ENCODE results near the gene GTF3A.

The GTF3A gene

GRCh38 chr13:27472441-27472840, 48.0 kb downstream of the GTF3A start:
- Histone ChIP-seq H2AFZ (ENCODE audit: low read length) (no peak overlapping the region), H3K27ac (ENCODE audit: low read length) (no peak overlapping the region), H3K9me2 (replicated peaks; ENCODE audit: insufficient read depth, low read length) (no peaks in the 10 kb centered on the region), H3K4me1 (ENCODE audit: low read length) (0 out of 2 replicates have a peak, but pooled peaks cover 4% of the 10 kb centered on the region), H3K9ac (ENCODE audit: low read length) (no peak overlapping the region), H3K4me2 (ENCODE audit: low read depth, low read length) (no peak overlapping the region), H3K36me3 (replicated peaks; ENCODE audit: insufficient read depth, low read length) (no peaks in the 10 kb centered on the region), H3K9me3 (replicated peaks; ENCODE audit: insufficient read depth, low read length) (no peaks in the 10 kb centered on the region), H4K20me1 (ENCODE audit: insufficient read depth, low read length) (no peaks in the 10 kb centered on the region), H3K27me3 (replicated peaks; ENCODE audit: insufficient read depth, low read length) (no peaks in the 10 kb centered on the region), H3K4me3 (ENCODE audit: low read length) (no peak overlapping the region), H3K79me2 (ENCODE audit: low read length) (no peaks in the 10 kb centered on the region), H3F3A (ENCODE audit: insufficient read depth, low read length) (no peaks in the 10 kb centered on the region)
- DNase-seq: no peak
- TF ChIP-seq EZH2phosphoT487 (IDR thresholded peaks at IDR 0.05; ENCODE audit: low read length): no peak
- TF ChIP-seq EZH2 (optimal IDR thresholded peaks at IDR 0.05; ENCODE audit: low read depth, low read length): no peak
- TF ChIP-seq CTCF (IDR thresholded peaks at IDR 0.05; ENCODE audit: low read length): no peak

- Histone ChIP-seq H3K9ac (ENCODE audit: low read length) (no peak overlapping the region), H3K4me3 (ENCODE audit: low read length) (no peak overlapping the region), H4K20me1 (ENCODE audit: insufficient read depth, low read length) (no peaks in the 10 kb centered on the region), H3K27me3 (replicated peaks; ENCODE audit: insufficient read depth, low read length) (no peaks in the 10 kb centered on the region), H3K9me2 (replicated peaks; ENCODE audit: insufficient read depth, low read length) (no peaks in the 10 kb centered on the region), H3K36me3 (replicated peaks; ENCODE audit: insufficient read depth, low read length) (no peaks in the 10 kb centered on the region), H2AFZ (ENCODE audit: low read length) (no peak overlapping the region), H3K4me1 (ENCODE audit: low read length) (0 out of 2 replicates have a peak, but pooled peaks cover 4% of the 10 kb centered on the region), H3K27ac (ENCODE audit: low read length) (no peak overlapping the region), H3F3A (ENCODE audit: insufficient read depth, low read length) (no peaks in the 10 kb centered on the region), H3K4me2 (ENCODE audit: low read depth, low read length) (no peak overlapping the region), H3K79me2 (ENCODE audit: low read length) (no peaks in the 10 kb centered on the region), H3K9me3 (replicated peaks; ENCODE audit: insufficient read depth, low read length) (no peaks in the 10 kb centered on the region)
- no peak for DNase-seq
- TF ChIP-seq CTCF (IDR thresholded peaks at IDR 0.05; ENCODE audit: low read length) (no peak), EZH2phosphoT487 (IDR thresholded peaks at IDR 0.05; ENCODE audit: low read length) (no peak), EZH2 (optimal IDR thresholded peaks at IDR 0.05; ENCODE audit: low read depth, low read length) (no peak)
Measured at GRCh38 chr13:27472941-27473340, 48.5 kb downstream of the GTF3A start.

- DNase-seq: no peak
- no peaks in the 10 kb centered on the region for H3F3A ChIP-seq (ENCODE audit: insufficient read depth, low read length)
- H3K4me1 ChIP-seq (ENCODE audit: low read length): 0 out of 2 replicates have a peak, but pooled peaks cover 4% of the 10 kb centered on the region
- H3K9me2 ChIP-seq (replicated peaks; ENCODE audit: insufficient read depth, low read length): no peaks in the 10 kb centered on the region
- TF ChIP-seq EZH2 (optimal IDR thresholded peaks at IDR 0.05; ENCODE audit: low read depth, low read length) (no peak), CTCF (IDR thresholded peaks at IDR 0.05; ENCODE audit: low read length) (no peak), EZH2phosphoT487 (IDR thresholded peaks at IDR 0.05; ENCODE audit: low read length) (no peak)
- no peaks in the 10 kb centered on the region for H3K9me3 ChIP-seq (replicated peaks; ENCODE audit: insufficient read depth, low read length)
- no peak overlapping the region for H3K9ac ChIP-seq (ENCODE audit: low read length)
- no peak overlapping the region for H3K27ac ChIP-seq (ENCODE audit: low read length)
- H3K79me2 ChIP-seq (ENCODE audit: low read length): no peaks in the 10 kb centered on the region
- H3K4me3 ChIP-seq (ENCODE audit: low read length): no peak overlapping the region
- no peaks in the 10 kb centered on the region for H3K27me3 ChIP-seq (replicated peaks; ENCODE audit: insufficient read depth, low read length)
- no peak overlapping the region for H3K4me2 ChIP-seq (ENCODE audit: low read depth, low read length)
- no peak overlapping the region for H2AFZ ChIP-seq (ENCODE audit: low read length)
- H4K20me1 ChIP-seq (ENCODE audit: insufficient read depth, low read length): no peaks in the 10 kb centered on the region
- H3K36me3 ChIP-seq (replicated peaks; ENCODE audit: insufficient read depth, low read length): no peaks in the 10 kb centered on the region
Measured at GRCh38 chr13:27474751-27475268, 50.4 kb downstream of the GTF3A start.
